Left lobe of liver (tissue), 2 donors: ENCODE results near the gene CHML. TPM values are rescaled to one million over a fixed set of nuclear protein-coding genes. Genes with fewer than 3 reads are reported as not detected.

ENCODE experiments used
- ATAC-seq: fragments of 200-7000 bp; cut with Tn5 transposase; one replicate; pipeline ENCODE4 v1.9.1; 2020; ENCODE audit warnings: mild to moderate bottlenecking, moderate library complexity
- DNase-seq: peaks from one replicate; pipeline ENCODE4 v3.0.0-alpha.2; 2020; ENCODE audit warnings: low spot score
- total RNA-seq: library from RNA; stranded (reverse); gene quantifications from one replicate; pipeline ENCODE4 v1.2.1, GENCODE V29; 2021
- donor health status: DM: no; HTN: no; CAD: no; lungs with moderate emphysema.
- donor health status: DM: no; HTN: yes; CAD: no.

The CHML gene
- total RNA-seq, 1 donor from 2014 or later = 2.1 TPM

DNA sequence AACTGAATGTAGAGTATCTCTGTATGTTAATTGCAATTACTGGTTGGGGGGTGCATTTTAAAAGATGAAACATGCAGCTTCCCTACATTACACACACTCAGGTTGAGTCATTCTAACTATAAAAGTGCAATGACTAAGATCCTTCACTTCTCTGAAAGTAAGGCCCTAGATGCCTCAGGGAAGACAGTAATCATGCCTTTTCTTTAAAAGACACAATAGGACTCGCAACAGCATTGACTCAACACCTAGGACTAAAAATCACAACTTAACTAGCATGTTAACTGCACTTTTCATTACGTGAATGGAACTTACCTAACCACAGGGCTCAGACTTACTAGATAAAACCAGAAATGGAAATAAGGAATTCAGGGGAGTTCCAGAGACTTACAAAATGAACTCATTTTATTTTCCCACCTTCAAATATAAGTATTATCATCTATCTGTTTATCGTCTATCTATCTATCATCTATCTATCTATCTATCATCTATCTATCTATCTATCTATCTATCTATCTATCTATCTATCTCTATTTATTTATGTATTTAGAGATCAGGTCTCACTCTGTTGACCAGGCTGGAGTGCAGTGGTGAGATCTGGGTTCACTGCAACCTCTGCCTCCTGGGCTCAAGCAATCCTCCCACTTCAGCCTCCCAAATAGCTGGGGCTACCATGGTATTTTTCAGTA, 47.8 kb downstream of the CHML start:
- ATAC-seq (no peak), DNase-seq (no peak)

DNA sequence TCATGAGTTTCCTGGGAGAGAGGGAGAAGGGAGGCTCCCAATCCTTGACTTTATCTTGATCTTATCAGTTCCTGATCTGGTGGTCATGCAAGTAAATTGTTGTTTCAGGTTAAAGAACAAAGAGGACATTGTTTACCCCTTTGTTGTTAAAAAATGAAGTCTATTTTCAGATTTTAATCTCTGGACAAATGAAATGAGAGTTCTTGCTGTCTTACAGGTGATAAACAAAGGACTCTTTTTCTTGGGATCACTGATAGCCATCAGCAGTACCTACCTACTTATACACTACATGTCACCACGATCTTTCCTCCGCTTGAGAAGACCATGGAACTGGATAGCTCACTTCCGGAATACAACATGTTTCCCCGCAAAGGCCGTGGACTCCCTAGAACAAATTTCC, 48.4 kb downstream of the CHML start:
- DNase-seq = no peak
- no peak for ATAC-seq

DNA sequence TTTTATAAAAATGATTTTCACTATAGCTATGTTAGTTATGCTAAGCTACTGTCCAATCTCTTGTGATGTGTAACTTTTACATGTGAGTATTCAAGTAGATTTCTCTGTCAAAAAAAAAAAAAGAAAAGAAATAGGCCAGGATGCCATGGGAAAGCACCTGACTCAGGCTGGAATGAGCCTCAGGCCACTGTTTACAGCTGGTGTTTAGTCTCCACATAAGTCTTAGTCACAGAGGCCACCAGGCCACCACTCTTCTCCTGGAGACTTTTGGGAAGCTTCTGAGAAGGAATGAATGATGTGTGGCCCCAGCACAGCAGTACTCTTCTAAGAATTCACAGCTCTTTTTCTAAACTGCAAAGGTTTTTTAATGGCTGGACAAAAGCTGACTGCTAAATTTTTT, 48.9 kb downstream of the CHML start:
- ATAC-seq (no peak), DNase-seq (no peak)

DNA sequence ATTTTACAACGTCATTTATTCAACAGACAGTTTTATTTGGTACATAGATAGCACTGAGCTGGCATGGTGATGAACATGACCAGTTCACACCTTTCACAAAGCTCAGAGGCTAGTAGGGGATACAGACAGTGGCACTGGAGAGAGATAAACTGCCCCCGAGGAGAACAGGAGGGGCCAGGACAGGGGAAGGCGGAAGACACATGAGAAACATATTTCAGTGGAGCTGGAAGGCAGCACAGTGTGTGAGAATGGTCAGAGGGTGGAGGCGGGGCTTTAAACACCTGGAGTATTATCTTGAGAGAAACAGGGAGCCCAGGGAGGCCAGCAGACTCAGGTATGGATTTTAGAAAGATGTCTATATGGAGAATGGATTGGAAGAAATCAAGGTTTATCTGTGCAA, 49.5 kb downstream of the CHML start:
- DNase-seq = no peak
- no peak for ATAC-seq

Other genes starting within 250 kb of the CHML start
- gene FH, start 120.6 kb downstream of the CHML start, total RNA-seq = 120 TPM
- 37.5 TPM for gene KMO, start 108.0 kb downstream of the CHML start, total RNA-seq
- gene OPN3, start within 50 bp of the CHML start, total RNA-seq = 15.3 TPM
- 0.40 TPM for gene WDR64, start 11.9 kb upstream of the CHML start, total RNA-seq
- gene EXO1, start 207.8 kb upstream of the CHML start, total RNA-seq = 0.33 TPM